Effector memory CD4-positive, alpha-beta T cell (primary cell): ENCODE data around the gene FXYD5.

Experiments used
- DNase-seq, 3 donors: peaks; one replicate each; pipeline ENCODE4 v3.0.0-alpha.2; 2020
- H3K27ac ChIP-seq: 2 replicates; pipeline ENCODE4 v1.7.0; 2013; ENCODE audit warnings: mild to moderate bottlenecking, low read length, moderate library complexity; ENCODE audit not compliant: insufficient read depth, poor library complexity, severe bottlenecking
- H3K27me3 ChIP-seq: replicated peaks from 2 replicates; pipeline ENCODE4 v1.7.0; 2013; ENCODE audit warnings: mild to moderate bottlenecking, low read length; ENCODE audit not compliant: insufficient read depth, control insufficient read depth, poor library complexity, severe bottlenecking
- H3K36me3 ChIP-seq: 2 replicates; pipeline ENCODE4 v1.7.0; 2013; ENCODE audit warnings: mild to moderate bottlenecking, low read length, moderate library complexity; ENCODE audit not compliant: control insufficient read depth, insufficient read depth
- H3K4me1 ChIP-seq: 2 replicates; pipeline ENCODE4 v1.7.0; 2013; ENCODE audit warnings: low read length, mild to moderate bottlenecking; ENCODE audit not compliant: control insufficient read depth, insufficient read depth, poor library complexity, severe bottlenecking
- H3K4me3 ChIP-seq: 2 replicates; pipeline ENCODE4 v1.7.0; 2013; ENCODE audit warnings: low read length, low read depth, mild to moderate bottlenecking; ENCODE audit not compliant: insufficient read depth, poor library complexity, severe bottlenecking
- H3K9me3 ChIP-seq: 2 replicates; pipeline ENCODE4 v1.7.0; 2013; ENCODE audit warnings: mild to moderate bottlenecking, low read length, moderate library complexity; ENCODE audit not compliant: control insufficient read depth

Gene FXYD5

GRCh38 chr19:35136977-35137702, 17.4 kb upstream of the FXYD5 start:
- no peak for DNase-seq
- H3K27ac ChIP-seq, result no peak overlapping the region
- peaks cover 16% of the 10 kb centered on the region for H3K4me1 ChIP-seq

GRCh38 chr19:35138305-35138892, 16.1 kb upstream of the FXYD5 start, which contains the start of gene FXYD1:
TSS of gene FXYD1 (plus strand) at chr19:35138824. CDS start at chr19:35140080, 1,256 bp downstream.
- Histone ChIP-seq H3K4me3 (no peak within 1 kb of the TSS), H3K27ac (no peak within 1 kb of the TSS), H3K9me3 (no peaks in the 10 kb centered on the region), H3K27me3 (no peaks in the 10 kb centered on the region), H3K36me3 (no peaks in the 10 kb centered on the region), H3K4me1 (peaks cover 27% of the 10 kb centered on the region)
- no peak for DNase-seq

More at GRCh38 chr19:35136977-35137702, 17.4 kb upstream of the FXYD5 start:
- Histone ChIP-seq H3K9me3 (no peaks in the 10 kb centered on the region), H3K27me3 (no peaks in the 10 kb centered on the region), H3K4me3 (no peak overlapping the region), H3K36me3 (no peaks in the 10 kb centered on the region)

- Histone ChIP-seq H3K36me3 (no peaks in the 10 kb centered on the region), H3K27ac (no peak overlapping the region), H3K27me3 (no peaks in the 10 kb centered on the region), H3K9me3 (no peaks in the 10 kb centered on the region), H3K4me1 (peaks cover 46% of the 10 kb centered on the region), H3K4me3 (no peak overlapping the region)
- no peak for DNase-seq
Measured at GRCh38 chr19:35140207-35140961, 14.2 kb upstream of the FXYD5 start.

- DNase-seq, result peak; percentile 94 to 97 (median 95)
- peak overlapping the region; percentile 53 for H3K4me3 ChIP-seq
- H3K36me3 ChIP-seq, result no peaks in the 10 kb centered on the region
Measured at GRCh38 chr19:35140962-35141836, 13.3 kb upstream of the FXYD5 start.

GRCh38 chr19:35141837-35142605, 12.5 kb upstream of the FXYD5 start:
- Histone ChIP-seq H3K9me3 (no peaks in the 10 kb centered on the region), H3K27me3 (no peaks in the 10 kb centered on the region), H3K36me3 (no peaks in the 10 kb centered on the region), H3K27ac (peak overlapping the region; percentile 42), H3K4me1 (peaks cover 46% of the 10 kb centered on the region), H3K4me3 (peak overlapping the region; percentile 53)
- no peak for DNase-seq

More at GRCh38 chr19:35140962-35141836, 13.3 kb upstream of the FXYD5 start:
- Histone ChIP-seq H3K27ac (peak overlapping the region; percentile 42), H3K4me1 (peaks cover 46% of the 10 kb centered on the region), H3K9me3 (no peaks in the 10 kb centered on the region), H3K27me3 (no peaks in the 10 kb centered on the region)

GRCh38 chr19:35142606-35143230, 11.8 kb upstream of the FXYD5 start:
- H3K27ac ChIP-seq, result no peak overlapping the region
- peak; percentile 59 to 60 (median 60) for DNase-seq
- H3K9me3 ChIP-seq, result no peaks in the 10 kb centered on the region
- peak overlapping the region; percentile 53 for H3K4me3 ChIP-seq
- no peaks in the 10 kb centered on the region for H3K36me3 ChIP-seq
- peaks cover 46% of the 10 kb centered on the region for H3K4me1 ChIP-seq
- no peaks in the 10 kb centered on the region for H3K27me3 ChIP-seq

GRCh38 chr19:35143231-35143715, 11.3 kb upstream of the FXYD5 start, which contains the start of gene FXYD7:
TSS of gene FXYD7 (plus strand) at chr19:35143255. CDS start at chr19:35143334, 79 bp downstream.
- Histone ChIP-seq H3K4me3 (peak within 1 kb of the TSS; percentile 53), H3K27ac (peak within 1 kb of the TSS; percentile 42), H3K27me3 (no peaks in the 10 kb centered on the region), H3K36me3 (no peaks in the 10 kb centered on the region), H3K9me3 (no peaks in the 10 kb centered on the region), H3K4me1 (peaks cover 46% of the 10 kb centered on the region)
- DNase-seq, result no peak

GRCh38 chr19:35143818-35144217, 10.7 kb upstream of the FXYD5 start:
- Histone ChIP-seq H3K4me1 (peaks cover 46% of the 10 kb centered on the region), H3K27ac (no peak overlapping the region), H3K4me3 (no peak overlapping the region), H3K27me3 (no peaks in the 10 kb centered on the region), H3K36me3 (no peaks in the 10 kb centered on the region), H3K9me3 (no peaks in the 10 kb centered on the region)
- no peak for DNase-seq
